DND-41 (cell line): ENCODE measurements around the gene NDUFS2.

Source experiments
- EZH2 ChIP-seq: IDR thresholded peaks from 3 replicates; pipeline ENCODE4 v1.6.1; 2012; ENCODE audit warnings: borderline replicate concordance, low read depth, mild to moderate bottlenecking, moderate library complexity, low read length, inconsistent platforms; ENCODE audit not compliant: severe bottlenecking
- TF ChIP-seq, protein P1 (sequence below): IDR thresholded peaks from 2 replicates; pipeline ENCODE4 v1.5.1; 2012; ENCODE audit warnings: borderline replicate concordance, low read length, moderate library complexity, mild to moderate bottlenecking; ENCODE audit not compliant: poor library complexity, severe bottlenecking; ENCODE audit errors: extremely low read depth

DNA sequence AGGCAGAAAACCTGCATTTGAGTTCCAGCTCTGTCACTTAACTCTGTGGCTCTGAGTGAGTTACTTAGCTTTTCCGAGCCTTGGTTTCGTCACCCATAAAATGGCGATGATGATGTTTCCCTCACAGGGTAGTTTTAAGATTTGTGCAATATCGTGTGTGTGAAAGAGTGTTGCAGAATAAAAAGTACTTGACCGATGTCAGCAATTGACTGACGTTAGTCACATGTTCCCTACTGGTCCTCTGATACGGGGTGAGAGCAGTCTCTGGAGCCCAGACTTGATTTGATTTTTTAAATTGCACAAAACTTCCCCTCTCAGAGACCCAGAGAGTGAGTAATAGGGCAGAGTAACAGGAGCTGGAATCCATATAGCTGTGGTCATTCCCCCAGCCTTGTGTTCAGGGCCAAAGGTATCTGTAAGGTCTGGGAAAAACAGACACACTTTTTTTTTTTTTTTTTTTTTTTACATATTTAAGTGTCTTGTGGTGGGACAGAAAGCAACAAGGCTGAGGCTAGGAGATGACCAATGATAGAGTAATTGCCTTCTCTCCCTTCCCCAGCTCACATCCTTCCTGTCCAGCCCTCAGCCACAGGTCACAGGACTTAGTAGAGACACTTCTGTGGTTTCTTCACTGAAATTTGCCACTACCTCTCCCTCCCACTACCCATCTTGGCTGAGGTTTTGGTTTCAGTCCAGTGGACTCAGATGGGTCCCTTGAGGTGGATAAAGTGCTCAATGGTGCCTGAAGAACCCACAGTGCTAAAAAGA is 15.0 kb downstream of the NDUFS2 start:
- TF ChIP-seq, protein P1, sequence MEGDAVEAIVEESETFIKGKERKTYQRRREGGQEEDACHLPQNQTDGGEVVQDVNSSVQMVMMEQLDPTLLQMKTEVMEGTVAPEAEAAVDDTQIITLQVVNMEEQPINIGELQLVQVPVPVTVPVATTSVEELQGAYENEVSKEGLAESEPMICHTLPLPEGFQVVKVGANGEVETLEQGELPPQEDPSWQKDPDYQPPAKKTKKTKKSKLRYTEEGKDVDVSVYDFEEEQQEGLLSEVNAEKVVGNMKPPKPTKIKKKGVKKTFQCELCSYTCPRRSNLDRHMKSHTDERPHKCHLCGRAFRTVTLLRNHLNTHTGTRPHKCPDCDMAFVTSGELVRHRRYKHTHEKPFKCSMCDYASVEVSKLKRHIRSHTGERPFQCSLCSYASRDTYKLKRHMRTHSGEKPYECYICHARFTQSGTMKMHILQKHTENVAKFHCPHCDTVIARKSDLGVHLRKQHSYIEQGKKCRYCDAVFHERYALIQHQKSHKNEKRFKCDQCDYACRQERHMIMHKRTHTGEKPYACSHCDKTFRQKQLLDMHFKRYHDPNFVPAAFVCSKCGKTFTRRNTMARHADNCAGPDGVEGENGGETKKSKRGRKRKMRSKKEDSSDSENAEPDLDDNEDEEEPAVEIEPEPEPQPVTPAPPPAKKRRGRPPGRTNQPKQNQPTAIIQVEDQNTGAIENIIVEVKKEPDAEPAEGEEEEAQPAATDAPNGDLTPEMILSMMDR: no peak
- TF ChIP-seq EZH2: no peak
